ES-I3 (cell line): ENCODE data around the gene KRIT1.

Source experiments
- H3K36me3 ChIP-seq: 2 replicates; pipeline ENCODE4 v1.6.1; 2013; ENCODE audit warnings: mild to moderate bottlenecking, low read length, control low read depth, moderate library complexity; ENCODE audit not compliant: insufficient read depth
- H3K4me1 ChIP-seq: 2 replicates; pipeline ENCODE4 v1.6.1; 2013; ENCODE audit warnings: mild to moderate bottlenecking, control low read depth, low read length; ENCODE audit not compliant: insufficient read depth
- H3K9ac ChIP-seq: 2 replicates; pipeline ENCODE4 v1.6.1; 2013; ENCODE audit warnings: low read depth, mild to moderate bottlenecking, low read length, moderate library complexity
- H3K9me3 ChIP-seq: 2 replicates; pipeline ENCODE4 v1.6.1; 2013; ENCODE audit warnings: mild to moderate bottlenecking, low read length, moderate library complexity; ENCODE audit not compliant: control insufficient read depth, insufficient read depth

The KRIT1 gene

GRCh38 chr7:92155108-92155739 is 90.5 kb downstream of the KRIT1 start:
- H3K9ac ChIP-seq, result no peak overlapping the region
- no peaks in the 10 kb centered on the region for H3K36me3 ChIP-seq
- no peaks in the 10 kb centered on the region for H3K9me3 ChIP-seq
- no peaks in the 10 kb centered on the region for H3K4me1 ChIP-seq

DNA sequence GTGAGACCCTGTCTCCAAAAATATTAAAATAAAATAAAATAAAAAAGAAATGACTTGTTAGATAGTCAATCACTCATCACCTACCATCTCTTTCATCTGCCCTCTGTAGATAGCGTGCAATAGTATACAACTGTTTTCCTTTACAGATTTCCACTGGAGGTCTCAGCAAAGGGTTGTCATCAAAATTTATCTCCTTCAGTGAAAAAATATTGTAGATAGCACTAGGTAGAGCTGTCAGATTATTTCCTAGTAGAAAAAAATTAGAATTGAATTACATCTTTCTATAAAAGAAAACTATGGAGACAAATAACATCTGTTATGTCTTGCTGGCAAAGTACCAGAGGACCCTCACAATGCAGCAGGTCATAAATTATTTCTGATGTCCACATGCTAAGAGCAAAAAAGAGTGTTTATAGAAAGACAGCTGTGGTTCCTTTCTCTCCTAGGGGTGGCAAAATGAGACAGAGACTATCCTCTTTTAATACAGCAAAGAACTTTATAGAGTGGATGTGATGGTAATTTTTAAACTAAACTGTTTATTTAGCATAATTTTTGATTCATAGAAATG is 95.2 kb downstream of the KRIT1 start:
- H3K4me1 ChIP-seq, result no peaks in the 10 kb centered on the region
- H3K9ac ChIP-seq, result no peak overlapping the region
- H3K9me3 ChIP-seq, result no peaks in the 10 kb centered on the region
- H3K36me3 ChIP-seq, result no peaks in the 10 kb centered on the region

- Histone ChIP-seq H3K36me3 (no peaks in the 10 kb centered on the region), H3K4me1 (no peaks in the 10 kb centered on the region), H3K9ac (no peak overlapping the region), H3K9me3 (no peaks in the 10 kb centered on the region)
Measured at GRCh38 chr7:92149736-92150239, 95.9 kb downstream of the KRIT1 start.
